Prostate gland (tissue), 2 donors: ENCODE measurements around the gene CSNK1E. TPM values are rescaled to one million over a fixed set of nuclear protein-coding genes. Genes with fewer than 3 reads are reported as not detected.

Experiments
- DNase-seq: peaks from one replicate; pipeline ENCODE4 v3.0.0-alpha.2; 2019; ENCODE audit warnings: low spot score
- H3K27ac ChIP-seq, 2 donors: fragments of 200-600 bp; sonication (generic); 2 replicates each; pipeline ENCODE4 v1.5.1; 2017 to 2019
- H3K27me3 ChIP-seq: fragments of 200-600 bp; sonication (generic); replicated peaks from 2 replicates; pipeline ENCODE4 v1.5.1; 2019; ENCODE audit not compliant: insufficient read depth
- H3K36me3 ChIP-seq, 2 donors: fragments of 200-600 bp; sonication (generic); 1 replicate in 1 of 2; 2 replicates in 1 of 2; pipeline versions ENCODE4 v1.5.1 to v1.8.1; 2017 to 2019
- H3K4me1 ChIP-seq: fragments of 200-600 bp; sonication (generic); replicated peaks from 2 replicates; pipeline ENCODE4 v1.5.1; 2019
- H3K4me3 ChIP-seq, 2 donors: fragments of 200-600 bp; sonication (generic); 2 replicates each; pipeline ENCODE4 v1.5.1; 2017 to 2019
- H3K9me3 ChIP-seq: fragments of 200-600 bp; sonication (generic); 2 replicates; pipeline ENCODE4 v1.5.1; 2017
- CTCF ChIP-seq, 4 experiments: fragments of 200-600 bp in 2 of 4; fragments of 450-650 bp in 2 of 4; sonication (generic) in 2 of 4; IDR thresholded peaks; 1 replicate in 3 of 4; 2 replicates in 1 of 4; pipeline ENCODE4 v1.5.1; 2016 to 2019; ENCODE audit warnings: antibody characterized with exemption in 4 of 4, mild to moderate bottlenecking in 2 of 4, moderate library complexity in 2 of 4
- POLR2A ChIP-seq: fragments of 450-650 bp; IDR thresholded peaks from one replicate; pipeline ENCODE4 v1.6.1; 2016; ENCODE audit warnings: antibody characterized with exemption, mild to moderate bottlenecking
- POLR2AphosphoS5 ChIP-seq: sonication (generic); formaldehyde crosslinking; IDR thresholded peaks from one replicate; pipeline ENCODE4 v1.6.1; 2017; ENCODE audit warnings: antibody characterized with exemption
- WGBS: methylation state at CpG from one replicate; pipeline ENCODE4 v1.1.5; 2018; 5-methylcytosine and 5-hydroxymethylcytosine counted together
- intact Hi-C: fragments of 100-400 bp; cut with DNase I; formaldehyde crosslinking; loops from one replicate; pipeline ENCODE4 v1.14.2; 2022
- total RNA-seq, 2 donors: library from RNA; depleted of rRNA; stranded (reverse); fragments of >200 nt; gene quantifications; one replicate each; pipeline ENCODE4 v1.1.0, GENCODE V29; 2016

CSNK1E gene
- total RNA-seq, 2 donors from 2014 or later = 82.8 to 190 TPM

DNA sequence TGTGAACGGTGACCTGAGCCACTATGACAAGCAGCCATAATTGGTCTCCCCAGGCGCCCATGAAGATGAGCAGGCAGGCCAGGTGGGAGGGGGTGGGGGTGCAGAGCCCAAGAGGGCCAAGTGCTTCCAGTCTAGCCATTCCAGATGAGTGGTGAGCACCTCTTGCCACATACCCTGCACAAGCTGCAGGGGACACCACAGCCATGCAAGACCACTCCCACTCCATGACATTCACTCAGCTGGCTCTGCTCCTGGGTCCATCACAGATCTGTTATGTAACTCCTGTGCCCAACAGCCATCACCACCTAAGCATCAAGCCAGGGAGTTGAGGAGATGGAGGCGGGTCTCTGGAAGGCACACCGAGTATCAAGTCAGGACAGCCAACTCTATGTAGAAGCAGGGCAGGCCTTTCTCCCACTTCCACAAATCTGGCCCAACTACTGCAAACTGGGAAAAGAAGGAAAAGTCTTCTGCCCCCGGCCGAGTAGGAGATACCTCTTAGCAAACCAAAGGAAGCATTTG lies 52.9 kb downstream of the CSNK1E start:
- no peak overlapping the region for H3K27ac ChIP-seq
- H3K36me3 ChIP-seq = no peaks in the 10 kb centered on the region
- intact Hi-C loops = loop anchor here (5.0 kb wide), 1 partner anchor 88 kb away; no protein-coding TSS in a partner anchor
- H3K9me3 ChIP-seq = no peaks in the 10 kb centered on the region
- WGBS = 85% methylated on average over 6 of the region's 6 CpGs
- H3K27me3 ChIP-seq = no peaks in the 10 kb centered on the region
- H3K4me1 ChIP-seq = no peaks in the 10 kb centered on the region
- no peak for DNase-seq
- TF ChIP-seq CTCF (IDR thresholded peaks at IDR 0.05) (no peak), POLR2A (no peak), POLR2AphosphoS5 (no peak)
- H3K4me3 ChIP-seq = no peak overlapping the region

GRCh38 chr22:38262051-38262795 lies 55.0 kb downstream of the CSNK1E start:
- WGBS = 55% methylated on average over 20 of the region's 20 CpGs
- Histone ChIP-seq H3K36me3 (no peaks in the 10 kb centered on the region), H3K27ac (peak overlapping the region; percentile 32 to 52), H3K4me3 (no peak overlapping the region), H3K9me3 (no peaks in the 10 kb centered on the region), H3K4me1 (peaks cover under 1% of the 10 kb centered on the region), H3K27me3 (no peaks in the 10 kb centered on the region)
- DNase-seq = peak; percentile 67
- intact Hi-C loops = loop anchor here (5.0 kb wide), 1 partner anchor 90 kb away; no protein-coding TSS in a partner anchor
- no peak for TF ChIP-seq POLR2A
- TF ChIP-seq CTCF (IDR thresholded peaks at IDR 0.05) = peak in 3 of 4 experiments; percentile 36 to 63 (median 61)
- peak; percentile 43 for TF ChIP-seq POLR2AphosphoS5

DNA sequence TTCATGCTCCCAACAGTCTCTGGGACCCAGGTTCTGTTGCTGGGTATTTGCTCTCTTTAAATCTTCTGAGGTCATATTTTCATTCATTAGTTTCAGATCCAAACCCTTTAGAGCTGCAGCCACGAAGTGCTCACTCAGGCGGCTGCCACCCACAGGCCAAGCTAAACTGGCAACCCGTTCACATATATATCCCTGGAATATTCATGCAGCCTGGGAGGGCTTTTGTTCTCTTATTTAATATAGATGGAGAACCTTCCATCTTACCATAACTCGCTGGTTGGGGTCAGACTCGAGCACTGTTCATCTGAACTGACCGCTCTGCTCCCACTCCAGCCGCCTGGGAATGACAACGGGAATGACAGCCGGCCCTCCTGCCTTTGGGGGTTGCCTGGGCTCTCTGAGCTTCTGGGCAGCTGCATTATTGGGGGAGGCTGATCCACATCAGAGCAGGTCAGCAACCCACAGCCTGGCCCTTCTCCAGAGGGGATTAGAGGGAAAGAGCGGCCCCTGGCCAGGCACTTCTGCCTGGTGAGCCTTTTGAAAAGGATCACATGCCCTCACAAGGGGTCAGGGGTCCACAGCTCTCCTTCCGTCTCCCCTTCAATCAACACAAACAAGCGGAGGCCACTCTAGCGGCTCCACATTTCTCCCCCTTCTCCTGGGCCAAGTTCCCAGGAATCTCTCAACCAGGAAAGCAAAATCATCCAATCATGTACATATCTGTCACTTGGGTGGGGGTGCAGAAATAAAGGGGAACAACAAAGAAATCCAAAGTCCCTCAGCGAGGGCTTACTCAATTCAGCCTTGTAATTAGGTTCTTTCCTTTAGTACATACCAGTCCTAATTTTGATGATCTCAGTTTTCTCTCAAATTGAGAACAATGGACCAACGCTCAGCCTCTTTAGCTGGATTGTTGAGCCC lies 56.2 kb downstream of the CSNK1E start:
- intact Hi-C loops = loop anchor here (5.0 kb wide), 1 partner anchor 91 kb away; no protein-coding TSS in a partner anchor
- H3K36me3 ChIP-seq = no peaks in the 10 kb centered on the region
- H3K9me3 ChIP-seq = no peaks in the 10 kb centered on the region
- 54% methylated on average over 15 of the region's 15 CpGs for WGBS
- H3K27me3 ChIP-seq = no peaks in the 10 kb centered on the region
- peak overlapping the region; percentile 35 to 52 for H3K27ac ChIP-seq
- peaks cover 3% of the 10 kb centered on the region for H3K4me1 ChIP-seq
- TF ChIP-seq CTCF (IDR thresholded peaks at IDR 0.05) (no peak), POLR2A (no peak), POLR2AphosphoS5 (no peak)
- no peak overlapping the region for H3K4me3 ChIP-seq
- no peak for DNase-seq

DNA sequence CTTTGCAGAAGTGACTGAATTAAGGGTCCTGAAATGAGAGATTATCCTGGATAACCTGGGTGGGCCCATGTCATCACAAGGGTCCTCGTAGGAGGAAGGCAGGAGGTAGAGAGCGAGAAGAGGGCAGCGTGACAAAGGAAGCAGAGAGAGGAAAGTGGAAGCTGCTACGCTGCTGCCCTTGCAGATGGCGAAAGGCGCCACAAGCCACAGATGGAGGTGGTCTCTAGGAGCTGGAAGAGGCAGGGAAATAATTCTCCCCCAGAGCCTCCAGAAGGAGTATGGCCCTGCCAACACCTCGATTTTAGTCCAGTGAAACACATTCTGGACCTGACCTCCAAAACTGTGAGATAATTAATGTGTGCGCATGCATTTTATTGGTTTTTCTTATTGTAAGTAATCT lies 57.9 kb downstream of the CSNK1E start:
- WGBS = 75% methylated on average over 8 of the region's 8 CpGs
- intact Hi-C loops = no loop called here
- no peak for TF ChIP-seq CTCF (IDR thresholded peaks at IDR 0.05)
- no peak for TF ChIP-seq POLR2A
- no peak for TF ChIP-seq POLR2AphosphoS5
- H3K27me3 ChIP-seq = no peaks in the 10 kb centered on the region
- no peak overlapping the region for H3K4me3 ChIP-seq
- peaks cover 3% of the 10 kb centered on the region for H3K4me1 ChIP-seq
- no peaks in the 10 kb centered on the region for H3K36me3 ChIP-seq
- H3K27ac ChIP-seq = peak overlapping the region; percentile 85 to 87
- DNase-seq = no peak
- no peaks in the 10 kb centered on the region for H3K9me3 ChIP-seq
